CD4-positive, CD25-positive, alpha-beta regulatory T cell (primary cell): ENCODE results near the gene MAP3K5. TPM values are rescaled to one million over a fixed set of nuclear protein-coding genes. Genes with fewer than 3 reads are reported as not detected.

Source experiments
- ATAC-seq, 2 donors: fragments of 150-1000 bp; cut with Tn5 transposase; one replicate each; pipeline ENCODE4 v1.10.0; 2021; ENCODE audit warnings: low read depth in 2 of 2, moderate number of reproducible peaks in 2 of 2, moderate library complexity in 1 of 2
- DNase-seq, 3 donors: peaks; one replicate each; pipeline versions ENCODE4 v3.0.0 to v3.0.0-alpha.2; 2012 to 2022; ENCODE audit warnings: mixed read lengths in 1 of 3
- H3K27ac ChIP-seq: one replicate; pipeline ENCODE4 v1.7.0; 2013; ENCODE audit warnings: mild to moderate bottlenecking, low read length; ENCODE audit not compliant: insufficient read depth, poor library complexity, severe bottlenecking
- H3K27me3 ChIP-seq: one replicate; pipeline ENCODE4 v1.7.0; 2013; ENCODE audit warnings: low read length; ENCODE audit not compliant: control insufficient read depth, insufficient read depth
- H3K36me3 ChIP-seq: one replicate; pipeline ENCODE4 v1.7.0; 2013; ENCODE audit warnings: mild to moderate bottlenecking, low read length, moderate library complexity; ENCODE audit not compliant: control insufficient read depth, insufficient read depth
- H3K4me1 ChIP-seq: 2 replicates; pipeline ENCODE4 v1.7.0; 2013; ENCODE audit warnings: mild to moderate bottlenecking, low read length; ENCODE audit not compliant: insufficient read depth, control insufficient read depth, poor library complexity, severe bottlenecking
- H3K4me3 ChIP-seq: one replicate; pipeline ENCODE4 v1.7.0; 2013; ENCODE audit warnings: low read depth, mild to moderate bottlenecking, low read length, moderate library complexity
- H3K9me3 ChIP-seq, 2 experiments: 1 replicate in 1 of 2; 2 replicates in 1 of 2; pipeline ENCODE4 v1.7.0; 2013; ENCODE audit warnings: low read length in 2 of 2, mild to moderate bottlenecking in 1 of 2, moderate library complexity in 1 of 2; ENCODE audit not compliant: control insufficient read depth in 2 of 2
- H3K27ac Mint-ChIP-seq, 3 donors: one replicate each; pipeline ENCODE4 v1.8.0; 2020 to 2022; ENCODE audit warnings: mild to moderate bottlenecking in 3 of 3, mixed read lengths in 3 of 3, moderate library complexity in 2 of 3
- H3K27me3 Mint-ChIP-seq: one replicate; pipeline ENCODE4 v1.8.0; 2022; ENCODE audit warnings: mild to moderate bottlenecking, mixed read lengths
- H3K36me3 Mint-ChIP-seq: one replicate; pipeline ENCODE4 v1.8.0; 2020; ENCODE audit warnings: mixed read lengths
- H3K4me1 Mint-ChIP-seq, 4 donors: one replicate each; pipeline ENCODE4 v1.8.0; 2020 to 2022; ENCODE audit warnings: mixed read lengths in 4 of 4, mild to moderate bottlenecking in 1 of 4
- H3K4me3 Mint-ChIP-seq, 4 donors: one replicate each; pipeline ENCODE4 v1.8.0; 2020 to 2022; ENCODE audit warnings: mild to moderate bottlenecking in 4 of 4, mixed read lengths in 4 of 4, moderate library complexity in 3 of 4
- H3K9me3 Mint-ChIP-seq, 7 donors: one replicate each; pipeline ENCODE4 v1.8.0; 2020 to 2022; ENCODE audit warnings: mixed read lengths in 7 of 7, mild to moderate bottlenecking in 3 of 7, moderate library complexity in 2 of 7
- polyA plus RNA-seq, 4 donors: library from polyadenylated mRNA; unstranded; fragments of 300-500 nt; fragmentation: Illumina TruSeq; gene quantifications; one replicate each; pipeline ENCODE4 v1.2.3, GENCODE V29; 2021
- total RNA-seq: library from RNA; stranded (reverse); gene quantifications from one replicate; pipeline ENCODE4 v1.2.3, GENCODE V29; 2022

Gene MAP3K5
- total and polyA plus RNA-seq, 5 donors from 2014 or later = 14.4 to 44.0 (median 20.5) TPM

GRCh38 chr6:136553166-136553787 lies 239.0 kb downstream of the MAP3K5 start:
- peaks cover 0 to 17% (median 9%) of the 10 kb centered on the region in 4 donors for H3K4me1 Mint-ChIP-seq
- ATAC-seq (no peak), DNase-seq (no peak)
- peaks cover 34% of the 10 kb centered on the region for H3K27me3 Mint-ChIP-seq
- no peak overlapping the region for H3K27ac ChIP-seq
- peak overlapping the region in 1 of 4 donors; percentile 90 for H3K4me3 Mint-ChIP-seq
- H3K36me3 ChIP-seq = peaks cover 26% of the 10 kb centered on the region
- peaks cover 0 to 2% (median 0%) of the 10 kb centered on the region in 7 donors for H3K9me3 Mint-ChIP-seq
- H3K27ac Mint-ChIP-seq = no peak overlapping the region
- H3K9me3 ChIP-seq = no peaks in the 10 kb centered on the region
- H3K4me3 ChIP-seq = no peak overlapping the region
- H3K36me3 Mint-ChIP-seq = peaks cover 22% of the 10 kb centered on the region
- H3K4me1 ChIP-seq = peaks cover 13% of the 10 kb centered on the region
- peaks cover 12% of the 10 kb centered on the region for H3K27me3 ChIP-seq

- Mint-ChIP-seq H3K27ac (peak overlapping the region in 2 of 3 donors; percentile 57 to 79), H3K4me1 (peaks cover 0 to 17% (median 9%) of the 10 kb centered on the region in 4 donors), H3K36me3 (peaks cover 12% of the 10 kb centered on the region), H3K4me3 (peak overlapping the region in 2 of 4 donors; percentile 11 to 90), H3K9me3 (peaks cover 0 to 2% (median 0%) of the 10 kb centered on the region in 7 donors), H3K27me3 (peaks cover 44% of the 10 kb centered on the region)
- Histone ChIP-seq H3K4me1 (peaks cover 13% of the 10 kb centered on the region), H3K9me3 (no peaks in the 10 kb centered on the region), H3K27me3 (peaks cover 16% of the 10 kb centered on the region), H3K4me3 (no peak overlapping the region), H3K27ac (no peak overlapping the region), H3K36me3 (peaks cover 16% of the 10 kb centered on the region)
- ATAC-seq = no peak
- no peak for DNase-seq
Observed at GRCh38 chr6:136552054-136552453, 240.2 kb downstream of the MAP3K5 start.

- Histone ChIP-seq H3K36me3 (peaks cover 7% of the 10 kb centered on the region), H3K4me3 (no peak overlapping the region), H3K27me3 (peaks cover 21% of the 10 kb centered on the region), H3K4me1 (peaks cover 13% of the 10 kb centered on the region), H3K27ac (no peak overlapping the region), H3K9me3 (no peaks in the 10 kb centered on the region)
- peak overlapping the region; percentile 71 to 83 (median 74) for H3K4me3 Mint-ChIP-seq
- H3K36me3 Mint-ChIP-seq = peaks cover 8% of the 10 kb centered on the region
- DNase-seq = peak in 1 of 3 donors; percentile 1
- peaks cover 0 to 17% (median 9%) of the 10 kb centered on the region in 4 donors for H3K4me1 Mint-ChIP-seq
- peaks cover 54% of the 10 kb centered on the region for H3K27me3 Mint-ChIP-seq
- H3K27ac Mint-ChIP-seq = peak overlapping the region in 1 of 3 donors; percentile 26
- ATAC-seq = no peak
- H3K9me3 Mint-ChIP-seq = peaks cover 0 to 2% (median 0%) of the 10 kb centered on the region in 7 donors
Observed at GRCh38 chr6:136551103-136551502, 241.2 kb downstream of the MAP3K5 start.

GRCh38 chr6:136550330-136551071 lies 241.8 kb downstream of the MAP3K5 start, which contains the start of gene MAP7:
Gene MAP7 (minus strand): TSS chr6:136550422. CDS start chr6:136550408, 14 bp downstream.
- H3K27ac ChIP-seq = no peak within 1 kb of the TSS
- H3K4me3 ChIP-seq = no peak within 1 kb of the TSS
- H3K9me3 Mint-ChIP-seq = peaks cover 0 to 2% (median 0%) of the 10 kb centered on the region in 7 donors
- H3K27me3 Mint-ChIP-seq = peaks cover 59% of the 10 kb centered on the region
- H3K4me1 Mint-ChIP-seq = peaks cover 0 to 17% (median 9%) of the 10 kb centered on the region in 4 donors
- no peaks in the 10 kb centered on the region for H3K9me3 ChIP-seq
- peaks cover 13% of the 10 kb centered on the region for H3K4me1 ChIP-seq
- H3K4me3 Mint-ChIP-seq = peak within 1 kb of the TSS; percentile 71 to 83 (median 74)
- DNase-seq = peak; percentile 53 to 58 (median 53)
- ATAC-seq = peak; percentile 72 to 76
- peaks cover 7% of the 10 kb centered on the region for H3K36me3 Mint-ChIP-seq
- peak within 1 kb of the TSS in 1 of 3 donors; percentile 26 for H3K27ac Mint-ChIP-seq
- H3K36me3 ChIP-seq = peaks cover 5% of the 10 kb centered on the region
- peaks cover 21% of the 10 kb centered on the region for H3K27me3 ChIP-seq

- no peak overlapping the region for H3K27ac ChIP-seq
- no peak overlapping the region for H3K4me3 ChIP-seq
- H3K4me1 ChIP-seq = peaks cover 13% of the 10 kb centered on the region
- H3K9me3 ChIP-seq = no peaks in the 10 kb centered on the region
- peaks cover 0 to 4% (median 0%) of the 10 kb centered on the region in 7 donors for H3K9me3 Mint-ChIP-seq
- H3K36me3 ChIP-seq = peaks cover under 1% of the 10 kb centered on the region
- no peak overlapping the region for H3K4me3 Mint-ChIP-seq
- H3K36me3 Mint-ChIP-seq = peaks cover 2% of the 10 kb centered on the region
- H3K27ac Mint-ChIP-seq = no peak overlapping the region
- ATAC-seq = peak in 1 of 2 donors; percentile 39
- H3K27me3 Mint-ChIP-seq = peaks cover 63% of the 10 kb centered on the region
- peaks cover 23% of the 10 kb centered on the region for H3K27me3 ChIP-seq
- H3K4me1 Mint-ChIP-seq = peaks cover 0 to 17% (median 9%) of the 10 kb centered on the region in 4 donors
- no peak for DNase-seq
Observed at GRCh38 chr6:136550045-136550329, 242.3 kb downstream of the MAP3K5 start.

GRCh38 chr6:136549300-136550044 lies 242.8 kb downstream of the MAP3K5 start:
- Histone ChIP-seq H3K36me3 (no peaks in the 10 kb centered on the region), H3K4me1 (peaks cover 13% of the 10 kb centered on the region), H3K4me3 (no peak overlapping the region), H3K9me3 (no peaks in the 10 kb centered on the region), H3K27me3 (peaks cover 23% of the 10 kb centered on the region), H3K27ac (no peak overlapping the region)
- H3K4me3 Mint-ChIP-seq = peak overlapping the region; percentile 33 to 76 (median 60)
- H3K27me3 Mint-ChIP-seq = peaks cover 68% of the 10 kb centered on the region
- no peak for ATAC-seq
- peaks cover 0 to 17% (median 9%) of the 10 kb centered on the region in 4 donors for H3K4me1 Mint-ChIP-seq
- H3K27ac Mint-ChIP-seq = peak overlapping the region in 1 of 3 donors; percentile 26
- DNase-seq = no peak
- H3K36me3 Mint-ChIP-seq = no peaks in the 10 kb centered on the region
- H3K9me3 Mint-ChIP-seq = peaks cover 0 to 4% (median 0%) of the 10 kb centered on the region in 7 donors

- DNase-seq = no peak
- H3K9me3 Mint-ChIP-seq = peaks cover 0 to 7% (median 0%) of the 10 kb centered on the region in 7 donors
- H3K36me3 Mint-ChIP-seq = no peaks in the 10 kb centered on the region
- Histone ChIP-seq H3K27me3 (peaks cover 23% of the 10 kb centered on the region), H3K4me1 (peaks cover 13% of the 10 kb centered on the region), H3K27ac (no peak overlapping the region), H3K36me3 (no peaks in the 10 kb centered on the region), H3K9me3 (no peaks in the 10 kb centered on the region), H3K4me3 (no peak overlapping the region)
- H3K27me3 Mint-ChIP-seq = peaks cover 70% of the 10 kb centered on the region
- peaks cover 0 to 17% (median 9%) of the 10 kb centered on the region in 4 donors for H3K4me1 Mint-ChIP-seq
- ATAC-seq = no peak
- no peak overlapping the region for H3K27ac Mint-ChIP-seq
- H3K4me3 Mint-ChIP-seq = peak overlapping the region; percentile 33 to 76 (median 60)
Observed at GRCh38 chr6:136548582-136549299, 243.5 kb downstream of the MAP3K5 start.
